DOHH2 (cell line): ENCODE results near the gene MOCS2.

Source experiments
- EZH2phosphoT487 ChIP-seq: fragments of 200-600 bp; sonication (generic); IDR thresholded peaks from 2 replicates; pipeline ENCODE4 v1.6.1; 2017; ENCODE audit warnings: borderline replicate concordance, mild to moderate bottlenecking, antibody characterized with exemption, low read length, moderate library complexity, mixed read lengths
- TF ChIP-seq, protein P1 (sequence below): fragments of 200-600 bp; sonication (generic); IDR thresholded peaks from one replicate; pipeline ENCODE4 v1.5.1; 2014; ENCODE audit warnings: antibody characterized with exemption, mild to moderate bottlenecking, low read depth, low read length; ENCODE audit not compliant: poor library complexity, severe bottlenecking

DNA sequence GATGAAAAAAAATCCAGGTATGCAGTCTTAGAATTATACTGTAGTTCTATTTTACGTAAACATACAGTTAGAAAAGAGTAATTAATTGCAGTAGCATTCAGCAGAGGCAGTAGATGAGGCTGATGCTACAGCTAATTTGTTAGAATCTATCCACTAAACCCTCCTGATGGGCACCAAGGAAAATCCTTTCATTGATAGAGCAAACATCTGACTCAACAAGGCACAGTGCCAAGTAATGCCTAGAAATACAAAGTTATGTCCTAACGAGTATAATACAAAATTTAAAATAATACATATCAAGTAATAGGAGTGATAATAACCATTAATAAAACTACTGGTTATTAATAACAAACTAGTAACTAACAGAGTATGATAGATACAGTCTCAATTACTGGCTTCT, 9.0 kb downstream of the MOCS2 start:
- no peak for TF ChIP-seq EZH2phosphoT487
- TF ChIP-seq, protein P1, sequence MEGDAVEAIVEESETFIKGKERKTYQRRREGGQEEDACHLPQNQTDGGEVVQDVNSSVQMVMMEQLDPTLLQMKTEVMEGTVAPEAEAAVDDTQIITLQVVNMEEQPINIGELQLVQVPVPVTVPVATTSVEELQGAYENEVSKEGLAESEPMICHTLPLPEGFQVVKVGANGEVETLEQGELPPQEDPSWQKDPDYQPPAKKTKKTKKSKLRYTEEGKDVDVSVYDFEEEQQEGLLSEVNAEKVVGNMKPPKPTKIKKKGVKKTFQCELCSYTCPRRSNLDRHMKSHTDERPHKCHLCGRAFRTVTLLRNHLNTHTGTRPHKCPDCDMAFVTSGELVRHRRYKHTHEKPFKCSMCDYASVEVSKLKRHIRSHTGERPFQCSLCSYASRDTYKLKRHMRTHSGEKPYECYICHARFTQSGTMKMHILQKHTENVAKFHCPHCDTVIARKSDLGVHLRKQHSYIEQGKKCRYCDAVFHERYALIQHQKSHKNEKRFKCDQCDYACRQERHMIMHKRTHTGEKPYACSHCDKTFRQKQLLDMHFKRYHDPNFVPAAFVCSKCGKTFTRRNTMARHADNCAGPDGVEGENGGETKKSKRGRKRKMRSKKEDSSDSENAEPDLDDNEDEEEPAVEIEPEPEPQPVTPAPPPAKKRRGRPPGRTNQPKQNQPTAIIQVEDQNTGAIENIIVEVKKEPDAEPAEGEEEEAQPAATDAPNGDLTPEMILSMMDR = no peak
